ENCODE measurements around the gene DCPS.
"Not testable (repeated sequence)": the region's sequence is repeated elsewhere in the genome, so short reads cannot be mapped to it uniquely, and the experiment has no call there.

The DCPS gene

DNA sequence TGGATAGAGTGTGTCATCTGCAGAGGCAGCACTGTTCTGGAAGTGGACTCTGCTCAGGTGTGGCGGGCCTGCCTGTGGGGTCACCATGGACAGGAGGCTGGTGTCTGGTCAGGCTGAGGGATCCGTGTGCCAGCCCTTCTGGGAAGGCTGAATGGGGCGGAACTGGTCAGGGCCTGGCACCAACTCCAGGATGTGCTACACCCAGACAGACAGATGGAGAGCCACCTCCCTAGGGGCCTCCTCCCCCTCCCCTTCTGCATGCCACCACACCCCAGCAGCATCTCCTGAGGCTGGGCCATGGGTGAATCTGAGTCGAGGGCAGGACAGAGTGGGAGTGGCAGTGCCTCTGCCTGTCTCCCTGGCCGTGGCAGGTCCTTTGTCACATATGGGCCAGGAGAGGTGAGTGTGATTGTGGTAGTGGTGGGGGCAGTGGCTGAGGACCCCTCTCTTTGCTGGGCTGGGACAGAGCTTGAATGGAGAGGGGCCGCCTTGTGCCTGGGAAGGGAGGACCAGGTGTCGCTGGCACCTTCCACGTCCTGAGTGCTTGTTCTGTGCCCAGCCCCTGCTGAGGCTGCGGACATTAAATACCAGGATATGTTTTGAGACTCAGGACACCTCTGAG, 80.7 kb downstream of the DCPS start:
- DNase-seq (ENCODE audit: low read depth), result no peak

DNA sequence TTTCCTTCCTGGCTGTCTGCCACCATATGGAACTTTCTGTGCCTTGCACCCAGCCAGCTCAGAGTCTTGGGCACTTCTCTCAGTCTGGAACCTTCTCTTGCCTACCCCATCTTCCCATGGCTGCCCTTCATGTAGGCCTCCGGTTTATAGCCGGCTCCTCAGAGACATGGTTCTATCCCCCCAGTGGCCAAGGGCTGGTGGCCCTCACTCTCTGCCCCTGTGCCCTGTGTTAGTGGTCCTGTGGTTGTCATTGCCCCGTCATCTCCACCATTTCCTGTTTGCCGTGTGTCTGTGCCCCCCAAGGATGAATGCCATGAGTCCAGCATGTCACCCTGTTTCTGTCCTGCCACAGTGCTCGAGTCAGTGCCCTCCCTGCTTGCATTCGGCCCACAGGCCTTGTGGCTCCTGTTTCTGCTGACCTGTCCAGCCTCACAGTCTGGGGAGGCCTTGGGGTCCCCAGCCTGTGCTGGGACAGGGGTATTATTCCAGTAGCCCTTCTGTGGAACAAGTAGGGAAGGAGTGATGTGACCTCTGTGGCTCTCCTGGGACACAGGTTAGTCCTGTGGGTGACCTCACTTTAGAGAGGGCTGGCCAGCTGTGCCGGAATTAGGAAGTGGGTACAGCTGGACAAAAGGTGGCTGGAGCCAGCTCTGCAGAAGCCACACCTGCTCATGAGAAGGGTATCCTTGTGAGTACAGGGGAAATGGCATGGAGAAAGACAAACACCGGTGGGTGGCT, 82.3 kb downstream of the DCPS start:
- no peak for DNase-seq (ENCODE audit: low read depth)

DNA sequence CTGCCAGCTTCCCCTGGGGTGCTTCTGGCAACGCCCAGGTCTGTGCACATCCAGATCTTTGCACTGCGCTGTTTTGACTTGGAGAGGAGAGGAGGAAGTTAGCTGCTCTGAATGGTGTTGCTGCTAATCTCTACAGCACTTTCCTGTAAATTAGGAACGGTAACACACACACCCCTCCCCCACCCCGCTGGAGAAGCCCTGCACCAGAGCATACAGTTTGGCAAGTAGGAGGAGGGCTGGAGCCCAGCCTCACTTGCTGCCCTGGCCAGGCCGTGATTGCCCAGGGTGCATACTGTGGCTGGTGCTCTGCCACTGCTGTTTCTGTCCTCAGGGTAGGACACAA, 82.8 kb downstream of the DCPS start:
- DNase-seq (ENCODE audit: low read depth), result not testable (repeated sequence)

DNA sequence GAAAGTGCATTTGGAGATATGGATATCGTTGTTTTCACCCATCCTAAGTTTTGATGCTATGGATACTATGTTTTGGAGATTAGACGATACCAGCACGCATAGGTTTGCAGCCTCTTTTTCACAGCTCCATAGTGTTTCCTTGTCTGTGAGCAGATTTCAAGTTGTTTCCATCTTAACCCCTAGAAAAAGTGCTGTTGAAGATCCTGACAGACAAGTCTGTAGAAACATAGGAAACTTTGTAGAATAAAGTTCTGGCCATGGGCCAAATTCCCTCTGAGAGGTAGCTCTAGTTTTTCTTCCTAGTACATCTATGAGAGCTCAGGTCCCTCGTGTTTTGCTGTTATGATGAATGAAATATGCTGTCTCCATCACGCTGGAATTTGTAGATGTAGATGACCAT, 84.0 kb downstream of the DCPS start:
- DNase-seq (ENCODE audit: low read depth), result no peak

DNA sequence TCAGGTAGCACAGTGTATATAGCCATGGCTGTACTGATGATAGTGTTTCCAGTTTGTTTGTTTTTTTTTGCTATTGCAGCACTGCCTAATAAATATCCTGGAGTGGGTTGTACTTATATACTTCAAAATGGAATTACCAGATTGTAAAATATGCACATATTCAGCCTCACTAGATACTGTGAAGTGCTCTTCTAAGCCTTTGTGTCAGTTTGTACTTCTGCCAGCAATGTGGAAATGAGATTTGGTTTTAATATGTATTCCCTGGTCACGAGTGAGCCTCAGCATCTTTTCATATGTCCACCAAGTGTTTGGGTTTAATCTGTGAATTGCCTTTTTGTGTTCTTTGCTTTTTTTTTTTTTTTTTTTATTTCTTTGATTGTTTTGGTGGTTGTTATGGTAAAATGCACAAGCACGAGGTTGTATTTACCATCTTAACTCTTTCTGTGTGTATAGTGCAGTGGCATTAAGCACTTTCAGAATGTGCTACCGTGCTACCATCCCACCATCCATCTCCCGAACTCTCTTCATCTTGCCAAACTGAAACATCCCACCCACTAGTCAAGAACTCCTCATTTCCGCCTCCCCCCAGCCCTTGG, 86.5 kb downstream of the DCPS start:
- no peak for DNase-seq (ENCODE audit: low read depth)

DNA sequence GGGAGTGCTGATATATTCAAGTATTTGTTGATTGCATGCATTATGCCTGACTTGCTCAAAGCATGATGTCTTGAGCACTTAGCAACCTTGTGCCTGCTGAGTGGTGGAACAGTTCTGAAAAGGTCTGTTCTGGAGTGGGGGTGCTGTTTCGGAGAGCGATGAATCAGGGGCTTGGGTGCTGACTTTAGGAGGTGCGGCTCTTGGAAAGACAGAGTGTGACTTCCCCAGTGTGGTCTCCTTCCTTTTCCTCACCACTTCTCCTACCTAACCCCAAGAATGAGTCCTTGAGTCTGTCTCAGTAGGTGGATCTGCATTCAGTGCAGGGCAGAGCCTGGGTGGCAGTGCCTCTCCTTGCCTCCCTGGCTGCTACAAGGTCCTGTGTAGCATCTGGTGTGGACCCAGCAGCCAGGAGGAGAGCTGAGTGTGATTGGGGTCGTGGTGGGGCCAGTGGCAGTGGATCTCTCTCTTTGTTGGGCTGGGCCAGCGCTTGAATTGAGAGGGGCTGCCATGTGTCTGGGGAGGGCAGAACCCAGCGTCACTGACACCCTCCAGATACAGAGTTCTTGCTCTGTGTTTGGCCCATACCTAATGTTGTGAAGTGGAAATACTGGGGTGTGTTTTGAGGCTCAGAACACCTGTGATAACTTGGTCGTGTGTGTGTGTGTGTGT, 87.6 kb downstream of the DCPS start:
- DNase-seq (ENCODE audit: low read depth), result no peak

DNA sequence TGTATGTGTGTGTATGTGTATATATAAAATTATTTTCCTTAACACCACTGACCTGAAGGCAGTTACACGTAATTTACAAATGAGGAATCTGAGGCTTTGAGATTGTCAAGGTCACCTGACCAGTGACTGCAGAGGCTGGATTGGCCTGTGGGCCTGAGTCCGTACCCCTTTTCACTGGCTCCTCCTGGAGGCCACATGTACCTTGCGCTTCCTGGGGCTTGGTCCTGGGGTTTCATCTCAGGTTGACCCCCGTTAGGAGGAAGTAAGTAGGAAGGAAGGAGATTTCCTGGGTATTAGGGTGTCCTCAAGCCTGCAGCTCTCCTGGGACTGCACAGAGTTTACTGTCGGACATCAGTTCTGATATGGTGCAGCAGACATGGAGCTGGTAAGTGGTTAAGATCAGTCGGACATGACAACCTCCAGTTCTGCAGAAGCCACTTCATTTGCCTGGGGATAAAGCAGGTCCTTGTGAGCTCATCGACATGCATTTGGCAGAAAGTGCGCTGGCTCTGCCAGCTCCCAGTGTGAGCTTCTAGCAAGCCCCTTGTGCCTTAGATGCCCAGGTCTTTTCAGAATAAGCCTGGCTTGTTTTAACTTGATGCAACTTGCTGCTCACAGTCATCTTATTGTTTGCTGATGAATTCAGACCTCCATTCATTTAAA, 88.2 kb downstream of the DCPS start:
- no peak for DNase-seq (ENCODE audit: low read depth)

DNA sequence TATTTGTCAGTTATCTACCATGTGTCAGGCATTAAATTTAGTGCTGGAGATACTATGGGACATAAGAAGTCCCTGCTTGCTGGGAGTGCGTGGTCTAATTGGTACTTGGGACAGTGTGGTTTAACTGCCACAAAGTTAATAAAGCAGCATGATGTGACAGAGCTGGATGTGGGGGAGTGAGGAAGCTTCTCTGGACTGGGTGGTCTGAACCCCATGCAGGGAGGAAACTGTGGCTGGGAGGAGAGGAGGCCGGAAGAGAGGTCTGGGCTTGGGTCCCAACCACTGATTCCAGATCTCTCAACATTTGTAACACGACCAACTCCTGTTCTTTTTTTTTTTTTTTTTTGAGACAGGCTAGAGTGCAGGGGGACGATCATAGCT, 88.8 kb downstream of the DCPS start:
- DNase-seq (ENCODE audit: low read depth), result no peak

DNA sequence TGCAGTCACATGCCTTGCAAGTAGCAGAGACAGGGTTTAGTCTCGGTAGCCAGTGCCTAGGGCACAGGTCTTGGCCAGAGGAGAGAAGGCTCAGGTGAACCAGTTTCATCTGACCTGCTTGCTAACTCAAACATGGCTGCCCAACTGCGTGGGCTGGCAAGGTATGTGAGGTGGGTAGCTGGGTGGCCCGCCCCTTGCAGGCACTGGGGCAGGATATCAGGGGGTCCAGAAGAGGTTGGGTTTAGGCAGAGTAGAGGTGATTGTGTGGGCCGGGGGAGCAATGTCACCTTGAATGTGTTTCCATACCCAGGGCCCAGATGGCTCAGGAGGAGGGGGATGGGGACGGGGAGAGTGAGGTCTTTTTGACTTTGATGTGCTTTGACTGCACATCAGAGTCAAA, 89.3 kb downstream of the DCPS start:
- no peak for DNase-seq (ENCODE audit: low read depth)

DNA sequence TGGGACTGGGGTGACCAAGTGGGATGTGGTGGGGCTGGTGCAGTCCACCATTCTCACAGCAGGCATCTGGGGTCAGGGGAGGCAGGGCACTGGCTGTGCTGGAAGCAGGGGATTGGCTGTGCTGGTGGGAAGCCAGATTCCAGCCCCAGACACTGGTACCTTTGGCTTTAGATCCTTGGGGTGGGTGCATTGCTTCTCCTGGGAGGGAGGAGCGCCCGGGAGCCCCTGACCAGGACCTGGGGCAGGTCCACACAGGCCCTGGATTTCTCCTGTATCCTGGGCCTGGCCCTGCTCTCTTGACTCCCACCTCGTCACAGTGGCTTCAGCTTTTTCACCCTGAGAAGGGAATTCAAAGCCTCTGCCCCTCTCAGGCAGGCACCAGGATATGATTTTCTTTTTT, 90.2 kb downstream of the DCPS start:
- no peak for DNase-seq (ENCODE audit: low read depth)

DNA sequence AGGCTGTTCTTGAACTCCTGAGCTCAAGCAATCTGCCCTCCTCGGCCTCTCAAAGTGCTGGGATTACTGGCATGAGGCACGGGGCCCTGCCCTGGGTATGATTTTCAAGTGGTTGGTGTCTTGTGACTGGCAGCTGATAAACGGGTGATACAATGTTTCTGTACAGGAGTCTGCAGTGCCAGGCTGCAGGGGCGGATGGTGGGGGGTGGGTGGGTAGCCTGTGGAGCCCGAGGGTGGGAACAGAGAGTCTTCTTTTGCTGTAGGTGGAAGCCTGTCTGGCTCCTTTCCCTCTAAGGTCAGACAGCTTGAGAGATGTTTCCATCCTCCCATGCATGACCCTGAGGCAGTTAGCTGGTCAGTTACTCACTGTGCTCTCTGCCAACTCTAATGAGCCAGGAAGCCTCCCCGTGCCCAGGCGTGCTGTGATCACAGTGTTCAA, 90.8 kb downstream of the DCPS start:
- not testable (repeated sequence) for DNase-seq (ENCODE audit: low read depth)
